Inflammatory macrophage treated with lipopolysaccharide for 4 hours (primary cell): ENCODE results near the gene FBRSL1.
"Not testable (repeated sequence)": the region's sequence is repeated elsewhere in the genome, so short reads cannot be mapped to it uniquely, and the experiment has no call there.

Experiments
- DNase-seq: peaks from one replicate; pipeline ENCODE4 v3.0.0-alpha.2; 2020

Gene FBRSL1

GRCh38 chr12:132454193-132454932, 35.6 kb upstream of the FBRSL1 start:
- DNase-seq: no peak

- no peak for DNase-seq
Measured at GRCh38 chr12:132454933-132455418, 35.0 kb upstream of the FBRSL1 start.

GRCh38 chr12:132455565-132455964, 34.4 kb upstream of the FBRSL1 start:
- no peak for DNase-seq

DNA sequence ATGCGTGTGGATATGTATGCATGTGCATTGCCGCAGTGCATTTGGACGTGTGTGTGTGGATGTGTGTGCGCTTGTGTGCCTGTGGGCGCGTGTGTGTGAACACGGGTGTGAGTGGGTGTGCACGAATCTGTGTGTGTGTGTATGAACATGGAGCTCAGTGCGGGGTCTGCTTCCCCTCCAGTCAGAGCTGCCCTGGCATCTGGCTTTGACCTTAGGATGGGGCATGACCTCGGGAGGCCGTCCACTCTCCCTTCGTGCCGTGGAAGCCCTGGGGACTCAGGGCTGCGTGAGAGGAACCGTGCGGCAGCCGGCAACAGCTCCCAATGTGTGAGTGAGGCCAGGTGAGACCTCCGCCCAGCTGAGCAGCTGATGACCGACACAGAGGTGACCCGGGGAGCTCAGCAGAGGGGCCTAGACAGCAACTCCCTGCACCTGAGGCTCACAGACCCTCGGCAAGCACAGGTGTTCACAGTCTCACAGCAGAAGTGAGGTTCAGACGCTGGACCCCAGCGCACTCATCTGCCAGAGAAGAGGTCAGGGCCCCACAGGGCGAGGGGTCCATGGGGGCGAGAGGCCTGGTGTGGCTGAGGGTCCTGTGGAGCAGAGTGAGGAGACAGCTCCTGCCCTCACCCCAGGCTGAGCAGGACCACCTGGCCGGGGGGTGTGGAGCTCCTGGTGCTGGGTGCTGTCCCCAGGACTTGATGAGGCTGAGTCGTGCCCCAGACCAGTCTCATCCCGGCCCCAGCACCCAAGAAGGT, 33.6 kb upstream of the FBRSL1 start:
- no peak for DNase-seq

DNA sequence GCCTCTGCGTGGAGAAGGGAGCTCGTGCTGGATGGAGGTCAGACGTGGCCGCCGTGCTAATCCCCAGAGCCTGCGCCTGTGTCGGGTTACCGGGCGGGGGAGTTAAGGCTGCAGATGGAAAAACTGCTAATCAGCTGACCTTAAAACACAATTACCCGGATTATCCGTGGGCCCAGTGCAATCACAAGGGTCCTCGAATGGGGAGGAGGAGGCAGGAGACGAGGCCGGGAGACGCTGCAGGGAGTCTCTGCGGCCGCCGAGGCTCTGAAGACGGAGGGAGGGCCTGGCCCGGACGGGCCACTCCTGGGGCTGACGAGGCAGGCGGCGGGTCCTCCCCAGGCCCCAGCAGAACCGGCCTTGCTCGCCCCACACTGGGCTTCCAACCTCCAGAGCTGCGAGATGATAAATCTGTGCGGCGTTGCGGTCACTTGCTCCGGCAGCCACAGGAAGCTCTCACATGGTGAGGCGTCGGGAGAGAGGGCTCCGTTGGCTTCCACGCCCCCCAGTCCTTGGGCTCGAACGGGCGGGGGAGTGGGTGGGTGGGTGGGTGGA, 32.9 kb upstream of the FBRSL1 start:
- no peak for DNase-seq

- no peak for DNase-seq
Measured at GRCh38 chr12:132458441-132458840, 31.5 kb upstream of the FBRSL1 start.

DNA sequence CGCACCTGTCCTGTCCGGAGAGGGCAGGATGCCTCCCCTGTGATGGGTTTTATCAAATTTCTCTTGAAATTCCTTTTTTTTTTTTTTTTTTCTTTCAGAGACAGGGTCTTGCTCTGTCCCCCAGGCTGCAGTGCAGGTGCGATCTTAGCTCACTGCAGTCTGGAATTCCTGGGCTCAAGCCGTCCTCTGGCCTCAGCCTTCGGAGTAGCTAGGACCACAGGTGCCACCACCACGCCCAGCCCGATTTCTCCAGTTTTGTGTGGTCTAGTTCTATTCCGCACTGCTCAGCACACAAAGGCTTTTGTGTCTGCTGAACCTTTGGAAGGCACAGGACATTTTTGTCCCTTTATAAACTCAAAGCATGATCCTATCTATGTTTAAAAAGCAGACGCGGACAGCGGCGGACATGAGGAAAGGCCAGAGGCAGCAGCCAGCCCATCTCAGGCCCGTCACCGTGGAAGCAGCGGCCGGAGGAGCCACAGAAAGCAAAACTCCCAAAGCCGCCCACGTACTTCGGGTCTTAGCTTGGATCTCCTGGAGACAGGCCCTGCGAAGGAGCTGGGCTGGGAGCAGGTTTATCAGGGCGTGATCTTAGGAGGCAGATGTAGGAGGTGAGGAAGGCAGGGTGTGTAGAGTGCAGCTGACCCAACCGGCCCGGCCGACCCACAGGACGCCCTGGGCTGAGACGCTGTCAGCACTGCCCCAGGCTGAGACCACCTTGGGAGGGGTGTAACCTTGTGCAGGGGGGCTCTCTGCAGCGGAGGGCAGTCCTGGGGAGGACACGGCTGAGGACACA, 30.9 kb upstream of the FBRSL1 start:
- no peak for DNase-seq

DNA sequence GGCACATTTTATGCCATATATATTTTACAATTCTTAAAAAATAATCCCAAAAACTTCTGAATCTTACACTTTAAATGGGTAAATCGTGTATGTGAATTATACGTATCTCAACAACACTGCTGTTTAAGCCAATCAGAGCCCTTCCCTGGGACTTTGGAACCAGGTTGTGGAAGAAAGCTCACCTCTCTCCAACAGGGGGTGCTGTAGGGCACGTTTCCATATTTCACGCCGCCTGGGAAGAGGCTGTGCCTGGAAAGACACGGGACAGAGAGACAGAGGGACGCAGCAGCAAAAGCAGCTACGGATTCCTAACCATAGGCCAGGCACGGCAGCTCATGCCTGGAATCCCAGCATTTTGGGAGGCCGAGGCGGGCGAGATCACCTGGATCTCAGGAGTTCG, 29.4 kb upstream of the FBRSL1 start:
- DNase-seq: peak; percentile 24

DNA sequence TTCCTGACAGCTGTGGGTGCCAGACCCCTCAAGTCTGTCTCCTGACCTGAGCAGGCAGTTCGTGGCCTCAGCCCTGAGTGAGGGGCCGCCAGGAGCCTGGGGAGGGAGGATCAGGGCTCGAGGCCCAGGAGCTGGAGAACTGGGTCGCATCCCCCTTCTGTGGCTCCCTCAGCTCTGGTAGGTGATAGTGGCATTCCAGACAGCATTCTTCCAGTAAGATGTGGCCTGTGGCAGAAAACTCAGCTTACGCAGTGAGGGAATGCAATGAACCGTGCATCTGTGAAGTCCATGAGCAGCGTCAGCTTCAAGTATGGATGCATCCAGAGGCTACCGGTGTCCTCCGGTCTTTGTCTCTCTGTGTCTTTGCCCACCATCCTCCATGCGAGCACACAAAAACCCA, 28.4 kb upstream of the FBRSL1 start:
- DNase-seq: no peak

DNA sequence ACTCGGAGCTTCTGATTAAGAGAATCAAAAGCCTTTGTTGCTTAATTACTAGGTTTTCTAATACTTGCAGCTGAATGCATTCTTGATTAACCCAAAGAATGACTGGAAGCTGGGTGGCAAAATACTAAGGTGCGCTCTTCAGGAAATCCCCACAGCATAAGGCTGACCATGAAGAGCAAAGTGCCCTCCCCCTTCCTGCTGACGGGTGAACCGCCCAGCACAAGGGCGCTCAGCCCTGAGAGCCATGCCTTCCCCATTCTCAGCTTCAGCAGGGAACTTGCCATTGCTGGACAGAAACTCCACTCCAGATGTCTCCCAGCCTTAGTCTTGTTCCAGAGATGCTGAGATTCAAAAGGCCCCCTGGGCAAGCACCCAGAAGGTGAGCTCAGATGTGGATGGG, 27.2 kb upstream of the FBRSL1 start:
- peak; percentile 36 for DNase-seq

GRCh38 chr12:132463284-132463924, 26.5 kb upstream of the FBRSL1 start:
- not testable (repeated sequence) for DNase-seq

DNA sequence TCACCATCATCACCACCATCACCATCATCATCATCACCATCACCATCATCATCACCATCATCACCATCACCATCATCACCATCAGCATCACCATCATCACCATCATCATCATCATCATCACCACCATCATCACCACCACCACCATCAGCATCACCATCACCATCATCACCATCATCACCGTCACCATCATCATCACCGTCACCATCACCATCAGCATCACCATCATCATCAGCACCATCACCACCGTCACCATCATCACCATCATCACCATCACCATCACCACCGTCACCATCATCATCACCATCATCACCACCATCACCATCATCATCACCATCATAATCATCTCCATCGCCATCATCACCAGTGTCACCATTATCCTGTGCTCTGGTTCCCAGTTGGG, 25.6 kb upstream of the FBRSL1 start:
- not testable (repeated sequence) for DNase-seq

GRCh38 chr12:132464820-132465219, 25.1 kb upstream of the FBRSL1 start:
- no peak for DNase-seq

DNA sequence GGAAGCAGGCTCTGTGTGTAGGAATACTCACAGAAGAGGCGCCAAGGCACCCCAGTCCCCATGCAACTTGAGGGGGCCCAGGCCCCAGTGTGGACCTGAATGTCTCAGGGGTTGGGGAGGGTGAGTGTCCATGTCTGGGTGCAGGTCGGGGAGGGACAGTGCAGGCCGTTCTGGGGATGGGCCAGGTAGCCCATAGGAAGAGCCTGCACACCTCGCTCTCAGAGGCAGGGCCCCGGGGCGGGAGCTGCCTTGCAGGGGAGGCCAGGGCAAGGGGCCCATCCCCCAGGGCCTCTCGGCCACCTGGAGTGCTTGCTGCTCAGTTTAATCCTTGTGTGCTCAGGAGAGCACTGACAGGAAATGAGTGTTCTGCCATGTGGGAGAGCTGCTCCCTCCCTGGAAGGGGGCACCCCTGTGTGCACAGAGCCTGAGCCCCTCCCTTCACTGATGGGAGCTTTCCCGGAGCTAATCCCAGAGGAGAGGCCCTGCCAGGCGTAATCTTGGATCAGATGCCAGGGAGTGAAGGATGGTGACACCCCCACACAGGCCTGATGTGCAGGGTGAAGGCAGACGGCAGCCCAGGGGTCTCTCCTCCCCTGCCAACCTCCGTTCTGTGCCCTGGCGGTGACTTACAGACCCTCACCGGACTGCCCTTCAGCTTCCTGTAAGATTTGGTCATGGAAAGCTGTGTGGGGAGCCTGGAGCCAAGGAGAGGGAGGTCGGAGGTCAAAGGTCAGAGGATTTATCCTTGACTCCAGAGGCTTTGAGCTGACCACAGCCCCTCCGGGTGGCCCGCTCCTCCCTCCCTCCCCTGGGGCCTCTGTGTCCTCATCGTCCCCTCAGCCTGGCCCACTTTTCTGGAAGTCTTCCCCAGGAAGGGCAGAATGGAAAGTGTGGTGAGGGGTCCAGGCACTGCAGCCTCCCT, 24.4 kb upstream of the FBRSL1 start:
- no peak for DNase-seq

DNA sequence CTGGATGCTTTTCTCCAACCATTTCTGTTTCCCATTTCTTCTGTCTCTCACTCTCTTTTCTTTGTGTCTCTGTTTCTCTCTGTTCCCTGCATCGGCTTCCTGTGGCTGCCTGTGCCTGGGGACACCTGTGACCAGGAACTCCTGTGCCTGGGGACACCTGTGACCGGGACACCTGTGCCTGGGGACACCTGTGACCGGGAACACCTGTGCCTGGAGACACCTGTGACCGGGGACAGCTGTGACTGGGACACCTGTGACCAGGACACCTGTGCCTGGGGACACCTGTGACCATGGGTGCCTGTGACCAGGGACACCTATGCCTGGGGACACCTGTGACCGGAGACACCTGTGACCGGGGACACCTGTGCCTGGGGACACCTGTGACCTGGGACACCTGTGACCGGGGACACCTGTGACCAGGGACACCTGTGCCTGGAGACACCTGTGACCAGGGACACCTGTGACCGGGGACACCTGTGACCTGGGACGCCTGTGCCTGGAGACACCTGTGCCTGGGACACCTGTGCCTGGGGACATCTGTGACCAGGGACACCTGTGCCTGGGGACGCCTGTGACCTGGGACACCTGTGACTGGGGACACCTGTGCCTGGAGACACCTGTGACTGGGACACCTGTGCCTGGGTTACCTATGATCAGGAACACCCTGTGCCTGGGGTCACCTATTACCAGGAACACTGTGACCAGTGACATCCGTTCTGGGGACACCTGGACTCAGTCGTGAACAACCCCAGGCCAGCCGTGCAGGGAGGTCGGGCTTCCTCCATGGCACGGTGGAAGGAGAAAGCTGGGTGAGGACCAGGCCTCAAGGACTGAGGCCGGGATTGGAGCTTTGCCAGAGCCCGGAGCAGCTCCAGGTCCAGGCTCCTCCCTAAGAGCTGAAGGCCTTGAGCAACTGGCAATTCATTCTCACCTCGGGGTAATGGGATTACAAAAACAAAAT, 23.4 kb upstream of the FBRSL1 start:
- DNase-seq: no peak

GRCh38 chr12:132467511-132467910, 22.4 kb upstream of the FBRSL1 start:
- DNase-seq: peak; percentile 81

DNA sequence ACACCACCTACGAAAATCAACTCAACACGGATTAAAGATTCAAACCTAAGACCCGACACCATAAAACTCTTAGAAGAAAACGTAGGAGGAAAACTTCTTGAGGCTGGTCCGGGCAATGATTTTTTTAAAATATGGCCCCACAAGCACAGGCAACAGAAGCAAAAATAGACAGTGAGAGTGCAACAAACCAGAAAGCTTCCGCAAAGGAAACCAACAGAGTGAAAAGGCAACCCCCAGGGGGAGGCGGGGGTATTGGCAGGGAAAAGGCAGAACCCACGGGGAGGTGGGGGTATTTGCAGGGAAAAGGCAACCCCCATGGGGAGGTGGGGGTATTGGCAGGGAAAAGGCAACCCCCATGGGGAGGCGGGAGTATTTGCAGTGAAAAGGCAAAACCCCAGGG, 20.5 kb upstream of the FBRSL1 start:
- DNase-seq: no peak

- DNase-seq: no peak
Measured at GRCh38 chr12:132470397-132470796, 19.6 kb upstream of the FBRSL1 start.

GRCh38 chr12:132471011-132471857, 18.7 kb upstream of the FBRSL1 start:
- DNase-seq: peak; percentile 68
